PC-3 (cell line): ENCODE data around the gene SIK1. TPM values are rescaled to one million over a fixed set of nuclear protein-coding genes. Genes with fewer than 3 reads are reported as not detected.

Experiments used
- ATAC-seq: fragments of 200-7000 bp; cut with Tn5 transposase; 2 replicates; pipeline ENCODE4 v1.9.1; 2020; ENCODE audit warnings: mild to moderate bottlenecking, moderate library complexity
- BruUV-seq: library from RNA; stranded (reverse); fragments of 400-500 nt; replicated peaks from 2 replicates; lab custom pipeline; 2021; lab: Mats Ljungman, UMichigan
- CTCF ChIA-PET: fragments of 300-600 bp; sonication (Branson Sonifier 250); formaldehyde crosslinking; loops from one replicate; lab custom pipeline; 2022; ENCODE audit warnings: antibody characterized with exemption; lab: Charles Lee
- POLR2A ChIA-PET: fragments of 300-600 bp; sonication (Branson Sonifier 250); formaldehyde crosslinking; loops from one replicate; lab custom pipeline; 2022; ENCODE audit warnings: antibody characterized with exemption; ENCODE audit not compliant: unreplicated experiment; lab: Charles Lee
- DNase-seq: peaks from one replicate; pipeline ENCODE4 v3.0.0-alpha.2; 2015
- H2AFZ ChIP-seq: fragments of 300-600 bp; sonication (generic); 2 replicates; pipeline ENCODE4 v1.6.0; 2016; ENCODE audit warnings: antibody characterized with exemption, low read length
- H3F3A ChIP-seq: fragments of 300-600 bp; sonication (generic); one replicate; pipeline ENCODE4 v1.6.0; 2017; ENCODE audit warnings: antibody characterized with exemption, low read length, control low read depth, mild to moderate bottlenecking; ENCODE audit not compliant: unreplicated experiment
- H3K27ac ChIP-seq: fragments of 300-600 bp; sonication (generic); 2 replicates; pipeline ENCODE4 v1.5.1; 2016; ENCODE audit warnings: mild to moderate bottlenecking, low read length
- H3K27me3 ChIP-seq: fragments of 300-600 bp; sonication (generic); 2 replicates; pipeline ENCODE4 v1.6.1; 2016; ENCODE audit warnings: low read length, mixed read lengths
- H3K36me3 ChIP-seq: fragments of 300-600 bp; sonication (generic); 2 replicates; pipeline ENCODE4 v1.6.1; 2016; ENCODE audit warnings: low read depth, mixed run types, low read length, mixed read lengths
- H3K4me1 ChIP-seq: fragments of 300-600 bp; sonication (generic); 2 replicates; pipeline ENCODE4 v1.5.1; 2016; ENCODE audit warnings: low read length; ENCODE audit not compliant: insufficient read depth
- H3K4me2 ChIP-seq: fragments of 300-600 bp; sonication (generic); 2 replicates; pipeline ENCODE4 v1.6.0; 2016; ENCODE audit warnings: low read length
- H3K4me3 ChIP-seq: fragments of 300-600 bp; sonication (generic); 2 replicates; pipeline ENCODE4 v1.5.1; 2016; ENCODE audit warnings: mild to moderate bottlenecking, low read length, mixed read lengths
- H3K79me2 ChIP-seq: fragments of 300-600 bp; sonication (generic); 2 replicates; pipeline ENCODE4 v1.6.1; 2017; ENCODE audit warnings: low read length, mixed read lengths
- H3K9ac ChIP-seq: fragments of 300-600 bp; sonication (generic); 2 replicates; pipeline ENCODE4 v1.6.0; 2016; ENCODE audit warnings: mild to moderate bottlenecking, low read length
- H3K9me2 ChIP-seq: fragments of 300-600 bp; sonication (generic); replicated peaks from 2 replicates; pipeline ENCODE4 v1.6.1; 2016; ENCODE audit warnings: mixed run types, low read length, mixed read lengths
- H3K9me3 ChIP-seq: fragments of 300-600 bp; sonication (generic); 2 replicates; pipeline ENCODE4 v1.6.1; 2016; ENCODE audit warnings: low read length, mixed read lengths
- H4K20me1 ChIP-seq: fragments of 300-600 bp; sonication (generic); 2 replicates; pipeline ENCODE4 v1.6.1; 2016; ENCODE audit warnings: low read length, mixed read lengths
- EZH2 ChIP-seq: fragments of 300-600 bp; sonication (generic); IDR thresholded peaks from one replicate; pipeline ENCODE4 v1.6.1; 2017; ENCODE audit warnings: antibody characterized with exemption, mild to moderate bottlenecking, low read length; ENCODE audit not compliant: unreplicated experiment
- EZH2phosphoT487 ChIP-seq: fragments of 300-600 bp; sonication (generic); IDR thresholded peaks from 2 replicates; pipeline ENCODE4 v1.6.1; 2018; ENCODE audit warnings: mild to moderate bottlenecking, antibody characterized with exemption, low read length, borderline replicate concordance
- intact Hi-C: fragments of 100-400 bp; cut with micrococcal nuclease; formaldehyde crosslinking; loops from 2 replicates; pipeline ENCODE4 v1.9.0; 2023
- total RNA-seq: library from RNA; depleted of rRNA; stranded (reverse); fragments of >200 nt; gene quantifications from 2 replicates; pipeline ENCODE4 v1.2.3, GENCODE V29; 2014
- TF ChIP-seq, protein P1 (sequence below): fragments of 300-600 bp; sonication (generic); conservative IDR thresholded peaks from 2 replicates; pipeline ENCODE4 v1.5.1; 2017; ENCODE audit warnings: antibody characterized with exemption, low read depth, mild to moderate bottlenecking, low read length

The SIK1 gene
- total RNA-seq, 1 experiment from 2014 or later = 107 TPM

DNA sequence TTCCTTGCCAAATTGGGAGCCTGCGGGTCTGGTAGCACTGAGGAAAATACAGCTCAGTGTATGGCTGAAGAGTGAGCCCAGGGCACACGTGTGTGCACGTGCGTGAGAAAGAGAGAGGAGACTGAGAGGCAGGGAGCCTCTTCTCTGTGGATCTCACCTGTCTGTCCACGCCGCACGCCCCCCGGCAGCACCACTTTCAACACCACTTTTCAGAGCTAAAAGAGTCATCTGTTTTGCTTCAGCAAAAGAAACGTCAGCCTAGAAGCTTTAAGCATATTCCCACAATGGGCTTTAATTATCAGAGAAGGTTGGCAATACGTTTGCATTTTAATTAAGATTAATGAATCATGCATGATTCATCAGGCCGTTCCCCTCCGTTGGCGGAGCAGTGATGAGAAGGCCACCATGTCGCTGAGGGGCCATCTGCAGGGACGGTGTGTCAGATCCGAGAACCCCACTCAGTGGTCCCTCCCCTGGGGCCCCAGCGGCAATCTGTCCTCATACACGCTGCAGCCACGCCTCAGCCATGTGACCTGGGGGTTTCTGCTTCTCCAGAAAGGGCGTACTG, 56.8 kb downstream of the SIK1 start:
- CTCF ChIA-PET = no interaction called here
- Histone ChIP-seq H3K9ac (no peak overlapping the region), H3F3A (no peaks in the 10 kb centered on the region), H3K27ac (no peak overlapping the region), H3K79me2 (no peaks in the 10 kb centered on the region), H4K20me1 (no peaks in the 10 kb centered on the region), H3K9me3 (no peaks in the 10 kb centered on the region), H3K4me1 (peaks cover 12% of the 10 kb centered on the region), H3K4me2 (no peak overlapping the region), H3K36me3 (no peaks in the 10 kb centered on the region), H3K4me3 (no peak overlapping the region), H2AFZ (no peak overlapping the region), H3K27me3 (no peaks in the 10 kb centered on the region), H3K9me2 (no peaks in the 10 kb centered on the region)
- no TSS peak for BruUV-seq
- POLR2A ChIA-PET = no interaction called here
- intact Hi-C loops = no loop called here
- TF ChIP-seq EZH2 (no peak), EZH2phosphoT487 (no peak)
- TF ChIP-seq, protein P1, sequence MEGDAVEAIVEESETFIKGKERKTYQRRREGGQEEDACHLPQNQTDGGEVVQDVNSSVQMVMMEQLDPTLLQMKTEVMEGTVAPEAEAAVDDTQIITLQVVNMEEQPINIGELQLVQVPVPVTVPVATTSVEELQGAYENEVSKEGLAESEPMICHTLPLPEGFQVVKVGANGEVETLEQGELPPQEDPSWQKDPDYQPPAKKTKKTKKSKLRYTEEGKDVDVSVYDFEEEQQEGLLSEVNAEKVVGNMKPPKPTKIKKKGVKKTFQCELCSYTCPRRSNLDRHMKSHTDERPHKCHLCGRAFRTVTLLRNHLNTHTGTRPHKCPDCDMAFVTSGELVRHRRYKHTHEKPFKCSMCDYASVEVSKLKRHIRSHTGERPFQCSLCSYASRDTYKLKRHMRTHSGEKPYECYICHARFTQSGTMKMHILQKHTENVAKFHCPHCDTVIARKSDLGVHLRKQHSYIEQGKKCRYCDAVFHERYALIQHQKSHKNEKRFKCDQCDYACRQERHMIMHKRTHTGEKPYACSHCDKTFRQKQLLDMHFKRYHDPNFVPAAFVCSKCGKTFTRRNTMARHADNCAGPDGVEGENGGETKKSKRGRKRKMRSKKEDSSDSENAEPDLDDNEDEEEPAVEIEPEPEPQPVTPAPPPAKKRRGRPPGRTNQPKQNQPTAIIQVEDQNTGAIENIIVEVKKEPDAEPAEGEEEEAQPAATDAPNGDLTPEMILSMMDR = no peak
- ATAC-seq (no peak), DNase-seq (no peak)

GRCh38 chr21:43369596-43370090, 57.3 kb downstream of the SIK1 start:
- H3K4me1 ChIP-seq = peaks cover 12% of the 10 kb centered on the region
- H4K20me1 ChIP-seq = no peaks in the 10 kb centered on the region
- H3K9ac ChIP-seq = no peak overlapping the region
- H3K9me3 ChIP-seq = no peaks in the 10 kb centered on the region
- no peak overlapping the region for H3K4me2 ChIP-seq
- DNase-seq = no peak
- intact Hi-C loops = no loop called here
- ATAC-seq = no peak
- TF ChIP-seq EZH2phosphoT487 (no peak), EZH2 (no peak)
- TF ChIP-seq, protein P1 = no peak
- no peaks in the 10 kb centered on the region for H3K36me3 ChIP-seq
- POLR2A ChIA-PET = no interaction called here
- H3K79me2 ChIP-seq = no peaks in the 10 kb centered on the region
- no peak overlapping the region for H2AFZ ChIP-seq
- CTCF ChIA-PET = no interaction called here
- H3K4me3 ChIP-seq = no peak overlapping the region
- no peaks in the 10 kb centered on the region for H3K27me3 ChIP-seq
- no peaks in the 10 kb centered on the region for H3K9me2 ChIP-seq
- no TSS peak for BruUV-seq
- H3F3A ChIP-seq = no peaks in the 10 kb centered on the region
- H3K27ac ChIP-seq = no peak overlapping the region

DNA sequence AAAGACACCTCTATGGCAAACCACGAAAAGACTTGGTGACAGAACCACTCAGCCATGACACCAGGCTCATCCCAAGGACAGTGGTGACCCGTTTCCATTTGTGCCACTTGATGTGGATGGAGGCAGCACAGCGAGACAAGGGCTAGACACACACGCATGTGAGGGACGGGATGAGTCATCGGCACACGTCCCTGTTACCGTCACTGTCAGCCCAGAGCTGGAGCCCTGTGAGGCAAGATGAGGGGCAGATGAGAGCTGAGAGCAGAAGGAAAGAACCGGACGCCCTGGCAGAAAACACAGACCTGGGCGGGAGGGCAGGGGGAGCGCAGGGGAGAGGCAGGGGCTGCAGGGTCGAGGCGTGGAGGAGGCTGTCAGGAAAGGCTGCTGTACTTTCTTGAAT, 57.8 kb downstream of the SIK1 start:
- Histone ChIP-seq H3K79me2 (no peaks in the 10 kb centered on the region), H3F3A (no peaks in the 10 kb centered on the region), H3K4me3 (no peak overlapping the region), H3K27me3 (no peaks in the 10 kb centered on the region), H4K20me1 (no peaks in the 10 kb centered on the region), H3K4me2 (no peak overlapping the region), H3K9ac (no peak overlapping the region), H3K27ac (no peak overlapping the region), H2AFZ (no peak overlapping the region), H3K9me2 (no peaks in the 10 kb centered on the region), H3K9me3 (no peaks in the 10 kb centered on the region), H3K4me1 (peaks cover 12% of the 10 kb centered on the region), H3K36me3 (no peaks in the 10 kb centered on the region)
- ATAC-seq (peak; percentile 30; the same call in 1 of the 2 replicates), DNase-seq (peak; percentile 35)
- CTCF ChIA-PET = no interaction called here
- POLR2A ChIA-PET = no interaction called here
- TF ChIP-seq EZH2phosphoT487 = no peak
- TF ChIP-seq, protein P1 = no peak
- TF ChIP-seq EZH2 = no peak
- intact Hi-C loops = no loop called here
- no TSS peak for BruUV-seq
